Endometrial microvascular endothelial cells (primary cell): ENCODE data around the gene PPCS. TPM values are rescaled to one million over a fixed set of nuclear protein-coding genes. Genes with fewer than 3 reads are reported as not detected.

Source experiments
- in situ Hi-C: cut with HindIII; loops from 2 replicates; pipeline ENCODE4 v1.10.0; 2017; ENCODE audit warnings: low sequenced_read_pairs, low pct_unique_long_range_greater_than_20kb; ENCODE audit errors: inconsistent ontology term
- total RNA-seq: library from RNA; depleted of rRNA; stranded (reverse); fragments of >200 nt; gene quantifications from one replicate; pipeline ENCODE4 v1.2.3, GENCODE V29; 2015; ENCODE audit errors: inconsistent ontology term

The PPCS gene
- total RNA-seq: 49.3 TPM

- in situ Hi-C loops: no loop called here
Observed at GRCh38 chr1:42456010-42456753, at the start of gene PPCS, which contains the start of gene ZMYND12. PPCS (plus strand) TSS chr1:42456543; CDS start chr1:42456566, 23 bp downstream. ZMYND12 (minus strand) TSS chr1:42456022; CDS start chr1:42455997, 25 bp downstream.

- in situ Hi-C loops: no loop called here
Observed at GRCh38 chr1:42414551-42415496, 41.5 kb upstream of the PPCS start.

- in situ Hi-C loops: no loop called here
Observed at GRCh38 chr1:42417166-42417565, 39.2 kb upstream of the PPCS start.

DNA sequence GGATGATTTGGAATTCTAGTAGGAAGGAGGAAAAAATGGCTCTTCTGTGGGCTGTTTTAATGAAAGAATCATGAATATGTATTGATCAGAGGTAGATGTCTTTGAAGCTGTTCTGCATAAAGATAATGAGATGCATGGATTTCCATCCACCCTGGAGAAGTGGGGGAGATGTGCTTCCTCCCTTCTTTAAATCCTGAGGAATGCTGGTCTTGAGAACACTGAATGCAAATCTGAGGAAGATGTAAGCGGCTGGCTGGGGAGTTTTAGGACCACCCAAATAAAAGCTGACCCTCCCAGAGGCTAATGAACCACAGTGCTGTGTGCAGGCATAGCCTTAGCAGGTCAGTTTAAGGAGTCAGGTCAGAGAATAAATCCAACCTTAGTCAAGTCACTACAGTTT lies 37.8 kb upstream of the PPCS start:
- in situ Hi-C loops: no loop called here

DNA sequence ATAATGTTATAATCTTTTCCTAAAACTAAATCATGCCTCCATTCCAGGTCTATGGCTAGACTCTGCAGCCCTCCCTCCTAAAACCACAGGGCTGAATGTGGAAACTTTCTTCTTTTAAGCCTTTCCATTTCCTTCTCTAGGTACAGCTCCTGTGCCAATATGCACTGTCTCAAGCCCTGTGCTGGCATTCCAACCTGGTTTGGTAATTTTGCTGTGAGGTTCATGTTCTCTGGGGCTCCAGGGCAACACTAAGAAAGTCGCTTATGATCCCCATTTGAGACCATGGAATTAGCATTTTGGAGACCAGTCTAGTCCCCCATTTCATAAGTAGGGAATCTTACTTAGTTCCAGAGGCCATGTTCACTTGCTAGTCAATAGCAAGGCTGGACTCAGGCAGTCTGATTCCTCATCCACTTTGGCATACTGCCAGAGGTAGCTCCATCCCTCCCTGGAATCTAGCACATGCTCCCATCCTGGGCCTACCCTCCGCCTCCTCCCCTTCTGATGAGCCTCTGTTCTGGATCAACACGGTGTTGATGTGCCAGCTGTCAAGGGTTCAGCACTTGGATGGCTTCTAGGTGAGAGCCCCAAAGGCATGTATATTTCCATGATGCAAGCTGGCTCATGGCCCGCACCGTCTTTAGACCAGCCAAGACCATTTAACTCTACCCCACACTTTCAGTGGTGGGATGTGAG lies 37.1 kb upstream of the PPCS start:
- in situ Hi-C loops: no loop called here

DNA sequence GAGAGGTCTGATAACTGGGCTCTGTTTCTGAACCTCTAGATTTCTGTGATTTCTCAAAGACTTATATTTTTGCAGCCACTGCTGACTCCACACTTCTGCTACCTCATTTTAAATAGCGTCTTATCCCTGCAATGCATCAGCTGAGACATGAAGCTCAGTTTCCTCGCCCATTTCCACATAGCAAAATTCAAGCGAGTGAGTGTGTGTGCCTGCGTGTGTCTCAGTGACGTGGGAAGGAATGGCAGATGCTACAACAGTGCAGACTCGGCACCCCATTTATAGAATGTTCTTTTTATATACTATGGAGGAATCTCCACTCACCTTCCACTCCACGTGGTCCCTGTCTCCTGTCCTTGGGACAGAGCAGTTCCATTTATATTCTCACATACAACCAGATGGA lies 36.2 kb upstream of the PPCS start:
- in situ Hi-C loops: no loop called here

GRCh38 chr1:42420911-42421585 lies 35.3 kb upstream of the PPCS start:
- in situ Hi-C loops: no loop called here

DNA sequence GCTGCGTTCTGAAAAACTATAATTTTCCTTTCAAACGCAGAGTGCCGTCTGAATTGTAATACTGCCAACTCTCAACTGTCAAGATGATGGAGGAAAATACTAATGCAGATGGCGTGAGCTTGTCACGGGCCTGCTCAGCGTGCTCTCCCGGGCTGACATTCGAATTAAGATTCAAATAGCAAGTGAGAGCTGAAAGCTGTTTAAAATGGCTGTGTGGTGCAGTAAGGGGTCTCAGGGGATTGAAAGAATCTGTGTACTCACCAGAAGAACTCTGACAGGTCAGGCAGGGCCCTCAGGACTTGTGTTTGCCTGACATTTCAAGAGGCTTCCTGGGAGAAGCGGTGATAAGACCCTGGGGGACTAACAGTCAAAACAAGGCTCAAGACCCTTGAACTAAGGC lies 33.6 kb upstream of the PPCS start:
- in situ Hi-C loops: no loop called here

DNA sequence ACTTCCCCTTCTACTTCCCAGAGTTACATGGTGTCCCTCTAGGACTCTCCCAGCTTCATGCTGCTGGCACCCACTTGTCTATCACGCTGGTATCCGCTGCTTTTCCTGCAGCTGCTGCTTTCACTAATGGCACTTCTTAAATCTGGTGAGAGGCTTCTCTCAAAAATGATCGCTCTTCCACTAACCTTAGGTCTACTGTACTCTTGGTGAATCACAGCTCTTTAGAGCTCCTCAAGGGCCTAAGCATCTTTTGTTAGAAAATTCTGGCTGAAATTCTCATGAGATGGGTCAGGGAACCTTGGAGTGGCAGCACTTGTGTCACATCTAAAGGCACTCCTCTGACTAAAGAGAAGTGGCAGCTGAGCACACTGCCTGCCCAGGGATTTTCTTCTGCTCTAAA lies 32.7 kb upstream of the PPCS start:
- in situ Hi-C loops: no loop called here

- in situ Hi-C loops: no loop called here
Observed at GRCh38 chr1:42424201-42424600, 32.1 kb upstream of the PPCS start.

- in situ Hi-C loops: no loop called here
Observed at GRCh38 chr1:42427240-42427639, 29.1 kb upstream of the PPCS start.

- in situ Hi-C loops: no loop called here
Observed at GRCh38 chr1:42429603-42430002, 26.7 kb upstream of the PPCS start.

DNA sequence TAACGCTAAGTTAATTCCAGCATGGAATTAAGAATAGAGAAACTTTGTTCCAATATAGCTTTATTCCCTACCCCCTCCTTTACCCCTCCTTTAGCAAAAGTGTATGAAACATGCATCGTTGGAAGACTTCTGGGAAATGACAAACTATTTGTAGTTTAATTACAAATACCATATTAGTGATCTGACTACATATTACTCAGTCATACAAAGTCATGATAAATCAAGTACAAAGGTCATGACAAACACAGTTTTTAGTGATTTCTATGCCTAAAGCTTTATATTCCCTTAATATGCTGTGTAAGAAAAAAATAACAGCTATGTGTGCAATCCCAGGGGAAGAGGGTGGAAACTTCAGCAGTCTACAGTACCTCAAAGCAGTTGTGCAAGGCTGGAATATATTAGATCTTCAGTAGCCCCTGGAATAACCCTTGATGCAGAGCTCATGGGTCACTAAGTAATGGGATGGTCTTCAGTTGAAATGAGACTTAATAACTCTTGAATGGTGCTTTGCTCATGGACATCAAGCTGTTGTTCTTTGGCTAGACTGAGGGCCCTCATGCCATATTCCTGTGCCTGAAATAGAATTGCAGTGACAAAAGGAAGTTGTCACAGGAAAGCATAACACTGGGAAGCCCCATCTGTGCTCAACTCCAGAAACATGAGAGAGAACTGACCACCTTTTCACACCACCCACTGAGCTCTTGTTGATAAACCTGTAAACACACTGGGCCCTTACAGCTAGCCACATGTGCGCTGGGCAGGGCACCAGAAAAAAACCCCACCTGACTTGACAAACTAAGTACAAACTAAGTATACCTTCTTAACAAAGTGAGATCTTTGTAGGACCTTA lies 25.8 kb upstream of the PPCS start:
- in situ Hi-C loops: no loop called here

DNA sequence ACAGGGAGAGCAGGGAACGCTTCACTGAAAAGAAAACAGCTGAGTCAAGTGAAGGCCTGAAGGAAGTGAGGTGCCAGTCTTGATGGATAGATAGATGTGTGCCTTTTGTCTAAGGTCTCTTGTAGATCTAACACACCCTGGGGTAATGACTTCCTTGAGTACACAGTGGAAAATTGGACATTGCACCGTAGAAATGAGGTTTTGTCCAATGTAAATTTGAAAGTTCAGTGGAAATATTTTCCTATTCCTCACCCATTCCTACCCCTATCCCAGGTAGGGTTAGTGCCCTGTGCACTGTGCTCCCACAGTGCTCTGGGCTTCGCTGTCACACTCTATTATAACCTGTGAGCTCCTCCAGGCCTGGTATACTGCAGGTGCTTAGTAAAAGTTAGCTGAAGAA lies 24.8 kb upstream of the PPCS start:
- in situ Hi-C loops: no loop called here

DNA sequence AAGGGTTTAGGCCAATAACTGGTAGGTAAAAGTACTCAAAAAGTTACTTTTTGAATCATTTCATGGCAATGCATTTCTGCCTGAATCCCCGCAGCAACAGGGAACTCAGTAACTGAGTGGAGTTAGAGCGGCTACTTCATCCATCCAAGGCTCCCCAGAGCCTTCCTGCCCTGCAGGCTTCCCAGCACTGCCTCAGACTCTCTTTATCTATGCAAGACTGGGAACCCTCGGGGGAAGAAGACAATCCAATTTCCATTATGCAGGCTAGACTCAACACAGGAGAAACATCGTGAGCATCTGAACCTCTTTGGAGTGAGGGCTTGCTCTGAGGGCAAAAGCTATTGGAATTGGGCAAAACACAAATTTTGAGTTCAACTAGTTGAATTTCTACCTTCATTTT lies 23.6 kb upstream of the PPCS start:
- in situ Hi-C loops: no loop called here

- in situ Hi-C loops: no loop called here
Observed at GRCh38 chr1:42433369-42433768, 23.0 kb upstream of the PPCS start.

GRCh38 chr1:42434340-42434739 lies 22.0 kb upstream of the PPCS start:
- in situ Hi-C loops: no loop called here

DNA sequence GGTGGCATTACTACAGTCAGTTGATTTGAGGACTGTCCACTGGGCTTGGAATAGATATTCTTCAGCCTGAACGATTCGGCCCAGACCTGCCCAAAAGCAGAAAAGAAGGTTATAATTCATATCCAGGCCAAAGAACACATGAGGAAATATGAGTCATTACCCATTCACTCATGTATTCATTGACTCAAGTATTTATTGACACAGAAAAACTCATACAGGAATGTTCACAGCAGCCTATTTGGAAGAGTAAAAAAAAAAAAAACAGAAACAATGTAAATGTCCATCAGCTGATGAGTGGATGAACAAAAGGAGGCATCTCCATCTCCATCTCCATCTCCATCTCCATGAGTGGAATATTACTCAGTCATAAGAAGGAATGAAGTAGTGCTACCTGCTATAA lies 16.4 kb upstream of the PPCS start:
- in situ Hi-C loops: no loop called here
